Measurements from ENCODE around the gene CCDC85A.
"Not testable (repeated sequence)": the region's sequence is repeated elsewhere in the genome, so short reads cannot be mapped to it uniquely, and the experiment has no call there.

DNA sequence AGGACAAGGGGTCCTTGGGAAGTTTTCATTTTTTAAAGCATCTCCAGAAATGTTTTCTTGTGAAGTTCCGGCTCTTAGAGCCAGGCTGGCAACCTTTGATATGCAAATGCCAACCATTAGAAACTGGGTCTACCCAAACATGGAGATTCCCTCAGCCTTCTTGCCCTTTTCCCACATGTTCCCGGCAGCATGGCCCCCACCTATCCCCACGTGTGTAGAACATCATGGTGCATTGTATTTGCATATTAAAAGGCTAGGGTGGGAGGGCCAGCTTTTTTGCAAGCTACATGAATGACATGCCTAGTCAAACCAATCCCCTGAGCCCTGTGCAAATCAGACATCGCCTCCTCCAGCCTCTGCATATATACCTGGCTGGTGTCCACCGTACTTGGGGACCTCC lies 23.9 kb upstream of the CCDC85A start:
- TF ChIP-seq, protein P1, sequence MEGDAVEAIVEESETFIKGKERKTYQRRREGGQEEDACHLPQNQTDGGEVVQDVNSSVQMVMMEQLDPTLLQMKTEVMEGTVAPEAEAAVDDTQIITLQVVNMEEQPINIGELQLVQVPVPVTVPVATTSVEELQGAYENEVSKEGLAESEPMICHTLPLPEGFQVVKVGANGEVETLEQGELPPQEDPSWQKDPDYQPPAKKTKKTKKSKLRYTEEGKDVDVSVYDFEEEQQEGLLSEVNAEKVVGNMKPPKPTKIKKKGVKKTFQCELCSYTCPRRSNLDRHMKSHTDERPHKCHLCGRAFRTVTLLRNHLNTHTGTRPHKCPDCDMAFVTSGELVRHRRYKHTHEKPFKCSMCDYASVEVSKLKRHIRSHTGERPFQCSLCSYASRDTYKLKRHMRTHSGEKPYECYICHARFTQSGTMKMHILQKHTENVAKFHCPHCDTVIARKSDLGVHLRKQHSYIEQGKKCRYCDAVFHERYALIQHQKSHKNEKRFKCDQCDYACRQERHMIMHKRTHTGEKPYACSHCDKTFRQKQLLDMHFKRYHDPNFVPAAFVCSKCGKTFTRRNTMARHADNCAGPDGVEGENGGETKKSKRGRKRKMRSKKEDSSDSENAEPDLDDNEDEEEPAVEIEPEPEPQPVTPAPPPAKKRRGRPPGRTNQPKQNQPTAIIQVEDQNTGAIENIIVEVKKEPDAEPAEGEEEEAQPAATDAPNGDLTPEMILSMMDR (IDR thresholded peaks at IDR 0.05) = not testable (repeated sequence)
- TF ChIP-seq POLR2A, EP300, POLR2AphosphoS5 (IDR thresholded peaks at IDR 0.05): not testable (repeated sequence)
